ENCODE results near the gene ING4.

GRCh38 chr12:6613015-6613775 lies 49.7 kb downstream of the ING4 start:
- TF ChIP-seq, protein P1, sequence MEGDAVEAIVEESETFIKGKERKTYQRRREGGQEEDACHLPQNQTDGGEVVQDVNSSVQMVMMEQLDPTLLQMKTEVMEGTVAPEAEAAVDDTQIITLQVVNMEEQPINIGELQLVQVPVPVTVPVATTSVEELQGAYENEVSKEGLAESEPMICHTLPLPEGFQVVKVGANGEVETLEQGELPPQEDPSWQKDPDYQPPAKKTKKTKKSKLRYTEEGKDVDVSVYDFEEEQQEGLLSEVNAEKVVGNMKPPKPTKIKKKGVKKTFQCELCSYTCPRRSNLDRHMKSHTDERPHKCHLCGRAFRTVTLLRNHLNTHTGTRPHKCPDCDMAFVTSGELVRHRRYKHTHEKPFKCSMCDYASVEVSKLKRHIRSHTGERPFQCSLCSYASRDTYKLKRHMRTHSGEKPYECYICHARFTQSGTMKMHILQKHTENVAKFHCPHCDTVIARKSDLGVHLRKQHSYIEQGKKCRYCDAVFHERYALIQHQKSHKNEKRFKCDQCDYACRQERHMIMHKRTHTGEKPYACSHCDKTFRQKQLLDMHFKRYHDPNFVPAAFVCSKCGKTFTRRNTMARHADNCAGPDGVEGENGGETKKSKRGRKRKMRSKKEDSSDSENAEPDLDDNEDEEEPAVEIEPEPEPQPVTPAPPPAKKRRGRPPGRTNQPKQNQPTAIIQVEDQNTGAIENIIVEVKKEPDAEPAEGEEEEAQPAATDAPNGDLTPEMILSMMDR (conservative IDR thresholded peaks at IDR 0.05; ENCODE audit: low read depth, low read length), result no peak
- TF ChIP-seq POLR2A (IDR thresholded peaks at IDR 0.05; ENCODE audit: low read depth, low read length), result no peak
- no peak for TF ChIP-seq RAD21 (IDR thresholded peaks at IDR 0.05; ENCODE audit: low read length)
- no peak for TF ChIP-seq ELK1 (IDR thresholded peaks at IDR 0.05; ENCODE audit: borderline replicate concordance, low read depth, low read length)
- TF ChIP-seq RFX5 (IDR thresholded peaks at IDR 0.05; ENCODE audit: low read depth, low read length), result no peak
- no peak for TF ChIP-seq MAFK (IDR thresholded peaks at IDR 0.05; ENCODE audit: low read depth, low read length)
- TF ChIP-seq SMC3 (IDR thresholded peaks at IDR 0.05; ENCODE audit: low read depth, low read length), result no peak
- no peak for TF ChIP-seq FOS (IDR thresholded peaks at IDR 0.05; ENCODE audit: low read depth, low read length)
- no peak for TF ChIP-seq BHLHE40 (IDR thresholded peaks at IDR 0.05; ENCODE audit: low read depth, low read length)
- no peak for TF ChIP-seq MXI1 (IDR thresholded peaks at IDR 0.05; ENCODE audit: borderline replicate concordance, low read depth, low read length)
